Measurements from ENCODE around the gene CACNA1I. TPM values are rescaled to one million over a fixed set of nuclear protein-coding genes. Genes with fewer than 3 reads are reported as not detected.

CACNA1I gene
- total and polyA plus RNA-seq, 2 experiments from 2014 or later = 0.04 to 0.24 TPM

- Histone ChIP-seq H3K4me3 (no peak overlapping the region), H3K36me3 (no peaks in the 10 kb centered on the region), H3K4me1 (ENCODE audit: low read depth) (no peaks in the 10 kb centered on the region), H3K27ac (no peak overlapping the region), H3K9me3 (ENCODE audit: low read depth) (no peaks in the 10 kb centered on the region), H3K27me3 (peaks cover 17% of the 10 kb centered on the region)
- peak; percentile 15 to 64 for DNase-seq (ENCODE audit: low read depth in 1 of 2, low spot score in 1 of 2)
- no peak for TF ChIP-seq CTCF (IDR thresholded peaks at IDR 0.05; ENCODE audit: low read depth, low read length)
Observed at GRCh38 chr22:39598017-39598965, 27.7 kb downstream of the CACNA1I start.

GRCh38 chr22:39600491-39601179 is 30.1 kb downstream of the CACNA1I start:
- Histone ChIP-seq H3K4me1 (ENCODE audit: low read depth) (no peaks in the 10 kb centered on the region), H3K9me3 (ENCODE audit: low read depth) (no peaks in the 10 kb centered on the region), H3K36me3 (no peaks in the 10 kb centered on the region), H3K27ac (no peak overlapping the region), H3K27me3 (peaks cover 17% of the 10 kb centered on the region), H3K4me3 (no peak overlapping the region)
- no peak for TF ChIP-seq CTCF (IDR thresholded peaks at IDR 0.05; ENCODE audit: low read depth, low read length)
- DNase-seq (ENCODE audit: low read depth in 1 of 2, low spot score in 1 of 2) = no peak

- no peaks in the 10 kb centered on the region for H3K4me1 ChIP-seq (ENCODE audit: low read depth)
- no peaks in the 10 kb centered on the region for H3K9me3 ChIP-seq (ENCODE audit: low read depth)
- no peak for TF ChIP-seq CTCF (IDR thresholded peaks at IDR 0.05; ENCODE audit: low read depth, low read length)
- no peak for DNase-seq (ENCODE audit: low read depth in 1 of 2, low spot score in 1 of 2)
- no peak overlapping the region for H3K4me3 ChIP-seq
- peaks cover 17% of the 10 kb centered on the region for H3K27me3 ChIP-seq
- H3K36me3 ChIP-seq = no peaks in the 10 kb centered on the region
- no peak overlapping the region for H3K27ac ChIP-seq
Observed at GRCh38 chr22:39601180-39601535, 30.6 kb downstream of the CACNA1I start.

GRCh38 chr22:39603345-39603744 is 32.8 kb downstream of the CACNA1I start:
- Histone ChIP-seq H3K27ac (no peak overlapping the region), H3K36me3 (no peaks in the 10 kb centered on the region), H3K27me3 (peaks cover 3% of the 10 kb centered on the region), H3K9me3 (ENCODE audit: low read depth) (no peaks in the 10 kb centered on the region), H3K4me3 (no peak overlapping the region), H3K4me1 (ENCODE audit: low read depth) (no peaks in the 10 kb centered on the region)
- no peak for DNase-seq (ENCODE audit: low read depth in 1 of 2, low spot score in 1 of 2)
- TF ChIP-seq CTCF (IDR thresholded peaks at IDR 0.05; ENCODE audit: low read depth, low read length) = no peak

GRCh38 chr22:39610246-39610645 is 39.7 kb downstream of the CACNA1I start:
- Histone ChIP-seq H3K36me3 (no peaks in the 10 kb centered on the region), H3K27ac (no peak overlapping the region), H3K4me3 (no peak overlapping the region), H3K9me3 (ENCODE audit: low read depth) (no peaks in the 10 kb centered on the region), H3K4me1 (ENCODE audit: low read depth) (no peaks in the 10 kb centered on the region), H3K27me3 (no peaks in the 10 kb centered on the region)
- TF ChIP-seq CTCF (IDR thresholded peaks at IDR 0.05; ENCODE audit: low read depth, low read length) = no peak
- DNase-seq (ENCODE audit: low read depth in 1 of 2, low spot score in 1 of 2) = no peak

Measured in cardiac muscle cell (in vitro differentiated cells and primary cell).